NB4 (cell line): ENCODE data around the gene PEPD.
"Not testable (repeated sequence)": the region's sequence is repeated elsewhere in the genome, so short reads cannot be mapped to it uniquely, and the experiment has no call there.

Source experiments
- DNase-seq: peaks from one replicate; pipeline ENCODE4 v3.0.0; 2010; ENCODE audit warnings: low read depth
- H3K4me3 ChIP-seq: one replicate; pipeline ENCODE4 v1.5.1; 2011; ENCODE audit warnings: mild to moderate bottlenecking, low read depth, low read length, moderate library complexity
- CTCF ChIP-seq: IDR thresholded peaks from one replicate; pipeline ENCODE4 v1.5.1; 2012; ENCODE audit warnings: low read depth, low read length
- MAX ChIP-seq: IDR thresholded peaks from 2 replicates; pipeline ENCODE4 v1.6.1; 2011; ENCODE audit warnings: low read depth, low read length
- MYC ChIP-seq: IDR thresholded peaks from 2 replicates; pipeline ENCODE4 v1.6.1; 2011; ENCODE audit warnings: low read depth, low read length
- POLR2A ChIP-seq: IDR thresholded peaks from 2 replicates; pipeline ENCODE4 v1.6.1; 2011; ENCODE audit warnings: mild to moderate bottlenecking; ENCODE audit not compliant: insufficient read length; ENCODE audit errors: extremely low read depth

PEPD gene

DNA sequence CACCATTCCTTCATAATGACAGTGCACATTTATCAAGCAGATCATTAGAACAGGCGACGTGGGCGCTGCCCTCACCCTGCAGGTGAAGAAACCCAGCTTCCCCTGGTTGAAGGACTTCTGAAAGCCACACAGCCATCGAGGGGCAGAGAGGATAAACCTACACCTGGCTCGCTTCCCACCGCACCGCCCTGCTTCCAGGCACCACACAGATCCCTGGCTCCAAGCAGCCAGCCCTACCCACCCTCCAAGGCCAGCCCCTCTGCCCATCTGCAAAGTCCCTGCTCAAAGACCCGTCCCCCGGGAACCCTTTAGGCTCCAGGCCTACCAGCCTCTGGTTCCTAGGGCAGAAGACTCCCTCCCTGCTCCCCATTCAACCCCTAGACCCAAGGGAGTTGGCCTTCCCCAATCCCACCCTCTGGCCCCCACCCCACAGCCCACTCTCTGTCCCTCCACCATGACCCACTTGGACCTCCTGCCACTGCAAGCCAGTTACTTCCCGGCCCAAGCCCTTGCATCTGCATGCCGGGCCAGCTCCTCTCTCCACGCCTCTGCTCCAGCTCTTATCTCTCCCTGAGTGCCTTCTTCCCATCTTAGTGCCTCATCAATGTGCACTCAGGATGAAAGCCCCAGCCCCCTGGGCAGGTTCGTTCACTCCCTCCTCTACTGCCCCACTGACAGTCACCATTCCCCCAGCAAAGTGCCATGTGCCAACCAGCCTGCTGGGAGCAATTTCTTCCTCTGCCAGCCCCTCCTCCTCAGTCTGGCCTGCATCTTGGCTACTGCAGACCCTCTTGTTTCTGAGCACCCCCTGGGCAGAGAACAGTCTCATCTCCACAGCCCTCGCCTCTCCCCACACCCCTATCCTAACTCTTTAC, 28.0 kb downstream of the PEPD start:
- no peak for DNase-seq
- H3K4me3 ChIP-seq: no peak overlapping the region
- TF ChIP-seq CTCF (no peak), MAX (no peak), POLR2A (no peak), MYC (no peak)

DNA sequence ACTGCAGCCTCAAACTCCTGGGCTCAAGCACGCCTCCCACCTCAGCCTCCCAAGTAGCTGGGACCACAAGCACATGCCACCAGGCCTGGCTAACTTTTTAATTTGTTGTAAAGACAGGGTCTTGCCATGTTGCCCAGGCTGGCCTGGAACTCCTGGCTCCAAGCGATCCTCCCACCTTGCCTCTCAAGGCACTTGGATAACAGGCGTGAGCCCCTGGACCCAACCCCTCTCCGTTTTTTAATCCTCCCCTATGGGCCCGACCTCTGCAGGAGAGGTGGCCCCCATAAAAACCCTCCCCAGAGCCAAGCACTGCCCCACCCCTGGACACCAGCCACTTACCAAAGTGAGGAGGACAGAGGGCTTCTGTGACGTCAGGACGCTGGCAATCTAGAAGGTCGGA, 28.6 kb downstream of the PEPD start:
- DNase-seq: no peak
- TF ChIP-seq MAX: no peak
- no peak for TF ChIP-seq MYC
- no peak for TF ChIP-seq POLR2A
- no peak for TF ChIP-seq CTCF

DNA sequence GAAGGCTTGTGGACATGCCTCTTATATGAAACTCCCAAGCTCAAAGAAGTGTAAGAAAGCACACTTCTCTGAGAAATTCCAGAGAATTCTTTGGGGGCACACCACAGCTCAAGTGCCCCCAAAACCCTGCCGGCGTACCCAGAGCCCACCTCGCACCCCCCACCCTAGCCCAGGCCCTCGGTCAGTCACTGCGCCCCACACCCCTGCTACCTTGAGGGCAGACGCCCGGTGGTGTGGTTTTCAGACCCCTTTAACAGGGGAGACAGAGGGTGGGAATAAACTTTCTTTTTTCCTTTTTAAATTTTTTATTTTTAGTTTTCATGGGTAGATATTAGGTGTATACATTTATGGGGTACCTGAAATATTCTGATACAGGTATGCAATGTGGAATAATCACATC, 29.5 kb downstream of the PEPD start:
- DNase-seq: no peak
- no peak for TF ChIP-seq MYC
- no peak for TF ChIP-seq CTCF
- TF ChIP-seq POLR2A: no peak
- no peak for TF ChIP-seq MAX
- H3K4me3 ChIP-seq: no peak overlapping the region

More for the DNA sequence above, 28.6 kb downstream of the PEPD start:
- no peak overlapping the region for H3K4me3 ChIP-seq

GRCh38 chr19:33490596-33490995, 31.0 kb downstream of the PEPD start:
- H3K4me3 ChIP-seq, DNase-seq: not testable (repeated sequence)

- TF ChIP-seq MYC: no peak
- no peak for TF ChIP-seq POLR2A
- no peak for TF ChIP-seq CTCF
- TF ChIP-seq MAX: no peak
- DNase-seq: no peak
Observed at GRCh38 chr19:33490041-33490451, 31.5 kb downstream of the PEPD start.

GRCh38 chr19:33488826-33489225, 32.8 kb downstream of the PEPD start:
- no peak overlapping the region for H3K4me3 ChIP-seq
- DNase-seq: no peak
- TF ChIP-seq POLR2A: no peak
- TF ChIP-seq MAX: no peak
- no peak for TF ChIP-seq CTCF
- TF ChIP-seq MYC: no peak

More at GRCh38 chr19:33490041-33490451, 31.5 kb downstream of the PEPD start:
- no peak overlapping the region for H3K4me3 ChIP-seq
